Colonic mucosa (tissue), 4 donors: ENCODE results near the gene CENPL. TPM values are rescaled to one million over a fixed set of nuclear protein-coding genes. Genes with fewer than 3 reads are reported as not detected.

Source experiments
- DNase-seq: peaks from one replicate; pipeline ENCODE4 v3.0.0-alpha.2; 2020
- H3K27ac ChIP-seq: fragments of 200-600 bp; one replicate; pipeline ENCODE4 v1.8.0; 2021
- H3K27me3 ChIP-seq: fragments of 200-600 bp; one replicate; pipeline ENCODE4 v1.8.0; 2021
- H3K36me3 ChIP-seq: fragments of 200-600 bp; one replicate; pipeline ENCODE4 v1.8.0; 2021
- H3K4me1 ChIP-seq: fragments of 200-600 bp; one replicate; pipeline ENCODE4 v1.8.0; 2021; ENCODE audit warnings: mild to moderate bottlenecking
- H3K4me3 ChIP-seq: fragments of 200-600 bp; one replicate; pipeline ENCODE4 v1.8.0; 2021
- H3K9ac ChIP-seq, 2 donors: one replicate each; pipeline ENCODE4 v1.7.0; 2013; ENCODE audit warnings: control low read depth in 2 of 2, low read depth in 2 of 2, low read length in 2 of 2
- H3K9me3 ChIP-seq: fragments of 200-600 bp; one replicate; pipeline ENCODE4 v1.8.0; 2021
- CTCF ChIP-seq: fragments of 200-600 bp; IDR thresholded peaks from one replicate; pipeline ENCODE4 v1.8.0; 2022; ENCODE audit warnings: antibody characterized with exemption, mild to moderate bottlenecking
- intact Hi-C: fragments of 100-400 bp; cut with DNase I; formaldehyde crosslinking; loops from one replicate; pipeline ENCODE4 v1.14.1; 2022
- total RNA-seq, 2 donors: library from RNA; stranded (reverse); fragmentation: NEBNext Ultra II Directional in 1 of 2; extraction: Animal tissue kit (Norgen Biotek cat#: 25700) in 1 of 2; gene quantifications; one replicate each; pipeline ENCODE4 v1.2.1, GENCODE V29; 2021
- donor health status: healthy.
- donor health status: DM: no; HTN: no; CAD: no.
- donor health status: DM: no; HTN: no; CAD: no.

CENPL gene
- 10 to 100 TPM in 1 of 2 donors, 1 to 10 TPM in 1; 5.7 to 13.6 TPM for total RNA-seq

GRCh38 chr1:173824315-173825081 lies at the start of gene CENPL, which contains the start of gene DARS2:
Gene CENPL, minus strand, starts transcription at chr1:173824883. Its CDS starts 13,584 bp downstream, at chr1:173811299.
Gene DARS2, plus strand, starts transcription at chr1:173824673. Its CDS starts 557 bp downstream, at chr1:173825230.
- Histone ChIP-seq H3K4me3 (peak within 1 kb of the TSS; percentile 72), H3K4me1 (peaks cover 3% of the 10 kb centered on the region), H3K27me3 (no peaks in the 10 kb centered on the region), H3K9ac (peak within 1 kb of the TSS; percentile 70 to 94), H3K27ac (peak within 1 kb of the TSS; percentile 86), H3K9me3 (no peaks in the 10 kb centered on the region), H3K36me3 (no peaks in the 10 kb centered on the region)
- intact Hi-C loops = loop anchor here (5.0 kb wide), 1 partner anchor 392 kb away; no protein-coding TSS in a partner anchor
- TF ChIP-seq CTCF = no peak
- peak; percentile 97 for DNase-seq

GRCh38 chr1:173871500-173871899 lies 46.8 kb upstream of the CENPL start:
- no peaks in the 10 kb centered on the region for H3K9me3 ChIP-seq
- H3K9ac ChIP-seq = no peak overlapping the region
- H3K27me3 ChIP-seq = no peaks in the 10 kb centered on the region
- no peak overlapping the region for H3K4me3 ChIP-seq
- no peak overlapping the region for H3K27ac ChIP-seq
- no peak for DNase-seq
- no peak for TF ChIP-seq CTCF
- intact Hi-C loops = no loop called here
- no peaks in the 10 kb centered on the region for H3K4me1 ChIP-seq
- no peaks in the 10 kb centered on the region for H3K36me3 ChIP-seq

GRCh38 chr1:173871091-173871490 lies 46.4 kb upstream of the CENPL start:
- no peaks in the 10 kb centered on the region for H3K36me3 ChIP-seq
- intact Hi-C loops = no loop called here
- H3K4me3 ChIP-seq = no peak overlapping the region
- no peak overlapping the region for H3K27ac ChIP-seq
- no peaks in the 10 kb centered on the region for H3K4me1 ChIP-seq
- TF ChIP-seq CTCF = no peak
- no peak for DNase-seq
- H3K27me3 ChIP-seq = no peaks in the 10 kb centered on the region
- H3K9ac ChIP-seq = no peak overlapping the region
- no peaks in the 10 kb centered on the region for H3K9me3 ChIP-seq

GRCh38 chr1:173870252-173871075 lies 45.8 kb upstream of the CENPL start:
- intact Hi-C loops = no loop called here
- no peak for TF ChIP-seq CTCF
- no peaks in the 10 kb centered on the region for H3K9me3 ChIP-seq
- H3K27ac ChIP-seq = peak overlapping the region; percentile 96
- peak overlapping the region in 1 of 2 donors; percentile 64 for H3K9ac ChIP-seq
- H3K4me1 ChIP-seq = peaks cover under 1% of the 10 kb centered on the region
- no peaks in the 10 kb centered on the region for H3K36me3 ChIP-seq
- peak; percentile 40 for DNase-seq
- H3K4me3 ChIP-seq = no peak overlapping the region
- no peaks in the 10 kb centered on the region for H3K27me3 ChIP-seq

- DNase-seq = no peak
- Histone ChIP-seq H3K36me3 (peaks cover 6% of the 10 kb centered on the region), H3K9me3 (no peaks in the 10 kb centered on the region), H3K27me3 (no peaks in the 10 kb centered on the region), H3K9ac (peak overlapping the region; percentile 71 to 86), H3K4me1 (peaks cover 5% of the 10 kb centered on the region), H3K4me3 (peak overlapping the region; percentile 79), H3K27ac (peak overlapping the region; percentile 96)
- TF ChIP-seq CTCF = no peak
- intact Hi-C loops = loop anchor here (5.0 kb wide), 1 partner anchor 153 kb away; the partner anchor contains the start of gene RC3H1
These were observed 44.3 kb upstream of the CENPL start for GRCh38 chr1:173869021-173869359.
